ENCODE data around the gene ELF4. TPM values are rescaled to one million over a fixed set of nuclear protein-coding genes. Genes with fewer than 3 reads are reported as not detected.
"Not testable (repeated sequence)": the region's sequence is repeated elsewhere in the genome, so short reads cannot be mapped to it uniquely, and the experiment has no call there.

ELF4 gene
- total and polyA plus RNA-seq, 10 of the 15 experiments (the other 5 are each of a cell fraction or from before 2014, with no cell fraction given) = 4.0 to 36.7 (median 22.6) TPM

GRCh38 chrX:130115119-130115885 is 5.0 kb upstream of the ELF4 start:
- H3K27ac ChIP-seq (ENCODE audit: control insufficient read depth, insufficient read depth); H3K4me3 ChIP-seq; H3K9ac ChIP-seq (ENCODE audit: control insufficient read depth, insufficient read depth, low read length); RAD21 ChIA-PET (ENCODE audit: unreplicated experiment); intact Hi-C loops (cut with micrococcal nuclease; ENCODE audit: unreplicated experiment); H3K4me2 ChIP-seq (ENCODE audit: control insufficient read depth, insufficient read depth); POLR2A ChIA-PET; FAIRE-seq; DNase-seq (ENCODE audit: low read depth, low spot score); in situ Hi-C loops (cut with MboI); ATAC-seq; BruUV-seq (replicated peaks); H3K79me2 ChIP-seq (ENCODE audit: control insufficient read depth, insufficient read depth, low read length); H4K20me1 ChIP-seq (ENCODE audit: control insufficient read depth, insufficient read depth); H3K9me3 ChIP-seq (replicated peaks; ENCODE audit: control insufficient read depth, insufficient read depth, low read length); H3K27me3 ChIP-seq (replicated peaks in 1 of 2; ENCODE audit: control insufficient read depth in 2 of 2, insufficient read depth in 2 of 2, low read length in 1 of 2); H3K36me3 ChIP-seq (ENCODE audit: control insufficient read depth in 2 of 2, insufficient read depth in 2 of 2, low read length in 1 of 2); H2AFZ ChIP-seq (ENCODE audit: control insufficient read depth, low read depth, low read length): not testable (repeated sequence)
- SMC1A ChIA-PET (ENCODE audit: uncharacterized antibody, unreplicated experiment) = interaction anchor here (1.3 kb wide), 1 partner anchor 9 kb away, joined by 3 read pairs; no protein-coding TSS in a partner anchor
- CTCF ChIA-PET = interaction anchor here (0.7 to 1.7 kb wide), 4 partner anchors 36 to 192 kb away, joined by 3 to 5 read pairs (median 4); no protein-coding TSS in a partner anchor
- 37% methylated on average over 10 of the region's 10 CpGs for WGBS (ENCODE audit: insufficient coverage, insufficient replicate concordance, low lambda C conversion rate, missing lambda C conversion rate)
- peak; percentile 11; the same call in 1 of the 2 replicates for TF ChIP-seq RUNX3 (IDR thresholded peaks at IDR 0.05; ENCODE audit: low read length)
- TF ChIP-seq NR2F1 (conservative IDR thresholded peaks at IDR 0.05) = peak; percentile 48
- TF ChIP-seq BHLHE40 (IDR thresholded peaks at IDR 0.05; ENCODE audit: borderline replicate concordance in 1 of 2, low read depth in 2 of 2, low read length in 1 of 2) = peak in 1 of 2 experiments; percentile 16; a peak in 1 of 4 replicates
- peaks cover 35% of the 10 kb centered on the region for H3K4me1 ChIP-seq (ENCODE audit: control insufficient read depth, insufficient read depth, low read length)

- CTCF ChIA-PET = interaction anchor here (1.2 kb wide), 3 partner anchors 28 to 77 kb away, joined by 3 to 4 read pairs (median 3); no protein-coding TSS in a partner anchor
- H3K4me2 ChIP-seq (ENCODE audit: control insufficient read depth, insufficient read depth) = no peak overlapping the region; the same call in 1 of the 2 replicates
- H3K36me3 ChIP-seq (ENCODE audit: control insufficient read depth in 2 of 2, insufficient read depth in 2 of 2, low read length in 1 of 2) = no peaks in the 10 kb centered on the region
- no peak for FAIRE-seq
- H4K20me1 ChIP-seq (ENCODE audit: control insufficient read depth, insufficient read depth) = no peaks in the 10 kb centered on the region
- BruUV-seq (replicated peaks) = no TSS peak
- peaks cover 24% of the 10 kb centered on the region for H3K4me1 ChIP-seq (ENCODE audit: control insufficient read depth, insufficient read depth, low read length)
- no peak overlapping the region for H3K4me3 ChIP-seq
- H3K27ac ChIP-seq (ENCODE audit: control insufficient read depth, insufficient read depth) = no peak overlapping the region
- H3K27me3 ChIP-seq (replicated peaks in 1 of 2; ENCODE audit: control insufficient read depth in 2 of 2, insufficient read depth in 2 of 2, low read length in 1 of 2) = no peaks in the 10 kb centered on the region
- intact Hi-C loops (cut with micrococcal nuclease; ENCODE audit: unreplicated experiment) = no loop called here
- ATAC-seq = peak; percentile 23
- POLR2A ChIA-PET = no interaction called here
- no peak overlapping the region for H3K9ac ChIP-seq (ENCODE audit: control insufficient read depth, insufficient read depth, low read length)
- SMC1A ChIA-PET (ENCODE audit: uncharacterized antibody, unreplicated experiment) = interaction anchor here (1.3 kb wide), 1 partner anchor 9 kb away, joined by 4 read pairs; no protein-coding TSS in a partner anchor
- WGBS (ENCODE audit: insufficient coverage, insufficient replicate concordance, low lambda C conversion rate, missing lambda C conversion rate) = 10% methylated on average over 9 of the region's 9 CpGs
- no peak for DNase-seq (ENCODE audit: low read depth, low spot score)
- H3K79me2 ChIP-seq (ENCODE audit: control insufficient read depth, insufficient read depth, low read length) = peaks cover 12% of the 10 kb centered on the region
- RAD21 ChIA-PET (ENCODE audit: unreplicated experiment) = interaction anchor here (0.5 kb wide), 1 partner anchor 35 kb away, joined by 3 read pairs; no protein-coding TSS in a partner anchor
- H3K9me3 ChIP-seq (replicated peaks; ENCODE audit: control insufficient read depth, insufficient read depth, low read length) = no peaks in the 10 kb centered on the region
- in situ Hi-C loops (cut with MboI) = no loop called here
- no peak overlapping the region for H2AFZ ChIP-seq (ENCODE audit: control insufficient read depth, low read depth, low read length)
- TF ChIP-seq POLR2AphosphoS2 (IDR thresholded peaks at IDR 0.05; ENCODE audit: low read depth, low read length) = no peak
- TF ChIP-seq KDM1A (IDR thresholded peaks at IDR 0.05; ENCODE audit: borderline replicate concordance) = no peak
- TF ChIP-seq RAD51 (IDR thresholded peaks at IDR 0.05) = no peak
- no peak for TF ChIP-seq YY1 (IDR thresholded peaks at IDR 0.05; ENCODE audit: low read depth, low read length)
- TF ChIP-seq, protein P1, sequence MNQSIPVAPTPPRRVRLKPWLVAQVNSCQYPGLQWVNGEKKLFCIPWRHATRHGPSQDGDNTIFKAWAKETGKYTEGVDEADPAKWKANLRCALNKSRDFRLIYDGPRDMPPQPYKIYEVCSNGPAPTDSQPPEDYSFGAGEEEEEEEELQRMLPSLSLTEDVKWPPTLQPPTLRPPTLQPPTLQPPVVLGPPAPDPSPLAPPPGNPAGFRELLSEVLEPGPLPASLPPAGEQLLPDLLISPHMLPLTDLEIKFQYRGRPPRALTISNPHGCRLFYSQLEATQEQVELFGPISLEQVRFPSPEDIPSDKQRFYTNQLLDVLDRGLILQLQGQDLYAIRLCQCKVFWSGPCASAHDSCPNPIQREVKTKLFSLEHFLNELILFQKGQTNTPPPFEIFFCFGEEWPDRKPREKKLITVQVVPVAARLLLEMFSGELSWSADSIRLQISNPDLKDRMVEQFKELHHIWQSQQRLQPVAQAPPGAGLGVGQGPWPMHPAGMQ (IDR thresholded peaks at IDR 0.05; ENCODE audit: borderline replicate concordance) = no peak
- no peak for TF ChIP-seq MYB (IDR thresholded peaks at IDR 0.05; ENCODE audit: borderline replicate concordance, low read depth, low read length)
- TF ChIP-seq IKZF1 (conservative IDR thresholded peaks at IDR 0.05) = 0 out of 2 replicates have a peak, but pooled peaks have one; percentile 19
- TF ChIP-seq, protein P2, sequence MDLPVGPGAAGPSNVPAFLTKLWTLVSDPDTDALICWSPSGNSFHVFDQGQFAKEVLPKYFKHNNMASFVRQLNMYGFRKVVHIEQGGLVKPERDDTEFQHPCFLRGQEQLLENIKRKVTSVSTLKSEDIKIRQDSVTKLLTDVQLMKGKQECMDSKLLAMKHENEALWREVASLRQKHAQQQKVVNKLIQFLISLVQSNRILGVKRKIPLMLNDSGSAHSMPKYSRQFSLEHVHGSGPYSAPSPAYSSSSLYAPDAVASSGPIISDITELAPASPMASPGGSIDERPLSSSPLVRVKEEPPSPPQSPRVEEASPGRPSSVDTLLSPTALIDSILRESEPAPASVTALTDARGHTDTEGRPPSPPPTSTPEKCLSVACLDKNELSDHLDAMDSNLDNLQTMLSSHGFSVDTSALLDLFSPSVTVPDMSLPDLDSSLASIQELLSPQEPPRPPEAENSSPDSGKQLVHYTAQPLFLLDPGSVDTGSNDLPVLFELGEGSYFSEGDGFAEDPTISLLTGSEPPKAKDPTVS (IDR thresholded peaks at IDR 0.05; ENCODE audit: low read depth, low read length) = no peak
These were observed 3.9 kb upstream of the ELF4 start for GRCh38 chrX:130114141-130114588.

All from GM12878 (cell line).